8988T (cell line): ENCODE measurements around the gene MGP.

Experiments used
- DNase-seq: peaks from one replicate; pipeline ENCODE4 v3.0.0; 2011

The MGP gene

DNA sequence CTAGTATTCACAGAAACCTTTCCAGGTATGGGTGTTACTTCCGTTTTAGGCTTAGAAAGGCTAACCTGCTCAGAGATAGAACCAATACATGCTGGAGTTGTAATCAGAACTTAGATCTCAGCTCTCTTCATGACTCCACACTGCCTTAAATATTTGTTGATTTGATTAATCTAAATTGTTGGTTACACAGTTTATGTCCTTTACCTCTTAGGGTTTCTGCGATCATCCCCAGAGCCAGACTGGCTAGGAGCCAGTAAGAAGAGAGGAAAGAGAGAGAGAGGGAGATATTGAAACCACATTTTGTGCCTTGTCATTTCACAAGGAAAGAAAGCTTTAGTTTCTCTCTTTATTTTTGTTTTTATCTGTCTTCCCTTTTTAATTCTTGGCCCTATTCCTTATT, 16.8 kb upstream of the MGP start:
- DNase-seq: no peak

DNA sequence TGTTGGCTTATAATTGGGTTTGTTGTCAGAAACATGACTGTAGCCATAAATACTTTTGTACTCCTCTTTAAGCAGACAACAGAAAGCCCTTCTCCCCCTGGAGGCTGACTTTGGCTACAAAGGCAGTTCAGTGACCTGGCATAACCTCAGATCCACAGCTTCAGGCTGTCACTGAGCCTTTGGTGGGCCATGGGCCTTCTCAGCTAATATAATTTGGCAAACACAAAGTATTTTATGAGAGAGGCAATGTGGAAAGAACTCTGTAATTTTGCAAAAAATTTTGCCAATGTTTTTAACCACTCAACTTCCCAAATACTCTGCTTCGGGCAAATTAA, 15.5 kb upstream of the MGP start:
- no peak for DNase-seq

DNA sequence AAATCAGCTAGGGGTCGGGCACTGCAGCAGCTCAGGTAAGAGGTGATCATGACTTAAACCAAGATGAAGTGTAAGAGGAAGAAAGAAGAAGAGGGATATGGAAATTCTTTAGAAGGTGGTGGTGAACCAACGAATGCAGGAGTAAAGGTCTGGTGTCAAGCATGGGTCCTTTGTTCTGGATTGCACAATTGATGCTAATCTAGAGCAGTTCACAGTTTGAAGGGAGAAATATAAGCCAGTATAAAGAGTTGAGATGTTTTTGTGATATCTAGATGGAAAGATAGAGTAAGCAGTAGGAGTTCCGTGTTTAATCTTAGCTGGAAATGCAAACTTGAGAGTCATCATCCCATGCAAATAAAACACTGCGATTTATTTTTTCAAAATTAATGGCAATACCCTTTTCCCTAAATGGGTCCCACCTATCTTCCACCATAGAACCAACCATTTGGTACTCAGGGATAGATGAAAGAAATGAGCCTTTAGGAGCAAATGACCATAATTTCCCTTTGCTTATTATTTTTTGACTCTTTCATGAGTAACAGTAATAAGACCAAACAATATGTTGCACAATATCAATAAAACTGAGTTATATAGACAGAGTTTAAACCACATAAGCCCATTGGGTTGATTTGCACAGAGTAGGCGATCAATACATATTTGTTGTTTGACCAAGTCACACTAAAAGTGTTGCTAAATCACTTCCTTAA, 15.0 kb upstream of the MGP start:
- no peak for DNase-seq

DNA sequence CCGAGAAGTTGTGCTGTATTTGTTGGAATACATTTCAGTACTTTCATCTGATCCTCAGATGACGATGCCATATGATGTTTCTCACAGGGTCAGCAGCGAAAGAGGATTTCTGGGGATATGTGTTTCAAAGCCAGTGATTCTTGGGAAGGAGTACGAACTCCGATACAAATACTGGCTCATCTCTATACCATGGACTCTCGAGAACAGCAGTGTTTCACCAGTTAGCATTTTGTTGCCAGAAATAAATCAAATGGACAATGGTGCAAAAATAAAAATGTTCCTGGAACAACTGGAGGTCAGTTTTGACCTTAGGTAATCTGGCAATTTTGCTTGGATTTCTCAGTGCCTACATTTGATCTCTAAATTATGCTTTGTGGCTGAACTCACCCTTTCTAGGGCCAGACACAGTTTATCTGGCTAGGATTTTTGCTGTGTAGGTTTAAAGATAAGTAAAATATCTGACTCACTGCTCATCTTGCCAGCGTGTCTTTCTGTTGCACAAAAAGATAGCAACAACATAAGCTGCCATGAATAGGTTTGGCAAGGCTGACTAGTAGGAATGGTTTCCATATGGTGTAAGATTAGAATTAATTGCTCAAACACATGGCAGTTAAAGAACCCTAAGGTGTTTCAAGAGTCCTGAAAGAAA, 11.0 kb upstream of the MGP start:
- DNase-seq: no peak

DNA sequence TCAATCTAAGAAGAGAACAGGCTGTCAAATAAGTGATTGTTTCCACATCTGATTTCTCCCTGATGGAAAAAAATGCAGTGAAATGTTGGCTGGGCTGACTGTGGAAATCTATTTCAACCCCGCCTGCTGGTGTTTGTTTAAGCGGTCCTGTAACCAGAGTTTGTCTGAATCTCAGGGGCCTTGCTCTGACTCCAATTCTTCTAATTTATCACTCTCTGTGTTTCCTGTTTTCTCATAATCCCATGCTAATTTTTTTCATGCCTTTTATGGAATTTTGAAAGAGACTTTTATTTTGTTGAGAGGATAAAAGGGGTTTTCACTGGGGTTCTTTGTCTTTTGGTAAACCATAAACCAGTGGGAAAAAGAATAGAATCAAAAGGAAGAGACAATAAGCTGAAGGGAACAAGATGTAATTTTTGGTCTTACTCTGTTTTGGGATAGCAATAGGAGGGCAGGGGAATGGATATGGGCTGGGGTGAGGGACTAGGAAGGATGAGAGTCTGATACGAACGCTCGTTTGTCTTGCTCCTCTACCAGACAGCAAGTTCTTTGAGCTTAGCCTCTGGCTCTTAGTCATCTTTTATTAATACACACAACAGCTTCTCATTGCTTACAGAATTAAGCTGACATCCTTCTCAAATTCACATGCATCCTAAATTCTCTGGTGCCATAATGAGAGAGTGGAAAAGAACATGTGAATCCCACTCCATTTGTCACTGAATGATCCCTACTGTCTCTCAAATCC, 8.0 kb upstream of the MGP start:
- no peak for DNase-seq

DNA sequence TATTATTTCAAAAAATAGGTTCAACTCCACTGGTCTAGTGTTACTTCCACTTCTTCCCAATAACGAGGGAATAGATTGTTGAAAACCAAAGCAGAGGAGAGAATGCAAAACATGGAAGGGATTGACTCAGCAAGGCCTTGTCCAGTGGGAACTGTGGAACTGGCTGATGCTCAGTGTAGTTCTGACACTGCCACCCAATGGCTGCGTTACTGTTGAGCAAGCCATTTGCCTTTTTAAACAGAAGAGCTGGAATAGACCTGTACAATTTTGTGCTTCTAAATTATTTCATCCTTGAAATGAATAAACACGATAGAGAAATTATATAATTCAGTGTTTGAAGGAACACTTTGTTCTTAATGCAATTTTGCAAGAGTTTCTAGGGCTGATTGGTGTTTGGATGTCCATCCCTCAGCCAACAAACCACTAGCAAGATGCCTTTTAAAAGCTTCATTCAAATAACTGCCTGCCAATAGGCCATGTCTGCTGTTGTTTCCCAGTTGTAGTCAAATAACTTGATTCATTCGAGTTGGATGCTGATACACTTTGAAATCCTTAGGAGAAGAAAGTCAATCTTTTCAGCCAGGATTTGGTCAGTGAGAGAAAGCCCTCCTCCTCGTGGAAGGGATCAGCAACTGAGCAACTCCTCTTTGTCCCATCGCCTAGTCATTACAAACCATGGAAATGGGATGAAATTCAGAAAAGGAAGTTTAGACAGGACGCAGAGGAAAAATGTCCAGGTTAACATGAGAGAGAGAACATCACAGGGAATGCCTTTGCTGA, 7.3 kb upstream of the MGP start:
- DNase-seq: no peak

DNA sequence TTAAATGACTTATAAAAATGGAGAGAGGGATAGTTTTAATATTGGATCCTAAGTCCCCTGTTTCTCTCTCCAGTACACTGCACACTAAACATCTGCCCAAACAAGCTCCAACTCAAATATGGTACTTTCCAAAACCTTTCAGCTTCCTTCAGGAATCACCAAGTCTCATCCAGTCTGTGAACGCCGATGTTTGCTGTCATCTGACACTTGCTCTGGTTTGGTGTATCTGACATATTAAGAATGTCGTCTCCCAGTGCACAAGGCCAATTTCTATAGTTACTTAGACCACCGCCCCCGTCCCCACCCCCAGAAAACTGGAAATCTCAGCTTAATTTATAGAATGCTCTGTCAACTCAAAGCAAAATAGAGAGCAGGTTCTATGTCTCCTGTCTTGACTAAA, 5.0 kb upstream of the MGP start:
- no peak for DNase-seq

DNA sequence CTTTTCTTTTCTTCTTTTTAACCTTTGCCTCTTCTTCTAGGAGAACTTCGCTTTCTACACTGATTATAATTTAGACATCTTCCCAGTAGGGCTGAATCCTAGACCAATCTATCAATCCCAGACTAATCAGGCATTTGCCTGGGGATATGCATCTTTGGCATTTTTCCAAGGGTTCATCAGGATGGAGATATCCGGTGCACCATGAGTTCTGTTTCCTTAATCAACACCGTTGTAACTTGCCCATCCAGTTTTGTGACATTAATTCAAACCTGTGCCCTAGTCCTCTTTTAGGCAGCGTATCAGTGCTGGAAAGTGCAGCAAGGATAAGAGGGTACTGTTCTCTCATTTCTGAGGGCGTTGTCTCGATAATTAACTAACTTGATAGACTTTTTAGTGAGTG, 617 bp upstream of the MGP start:
- no peak for DNase-seq

DNA sequence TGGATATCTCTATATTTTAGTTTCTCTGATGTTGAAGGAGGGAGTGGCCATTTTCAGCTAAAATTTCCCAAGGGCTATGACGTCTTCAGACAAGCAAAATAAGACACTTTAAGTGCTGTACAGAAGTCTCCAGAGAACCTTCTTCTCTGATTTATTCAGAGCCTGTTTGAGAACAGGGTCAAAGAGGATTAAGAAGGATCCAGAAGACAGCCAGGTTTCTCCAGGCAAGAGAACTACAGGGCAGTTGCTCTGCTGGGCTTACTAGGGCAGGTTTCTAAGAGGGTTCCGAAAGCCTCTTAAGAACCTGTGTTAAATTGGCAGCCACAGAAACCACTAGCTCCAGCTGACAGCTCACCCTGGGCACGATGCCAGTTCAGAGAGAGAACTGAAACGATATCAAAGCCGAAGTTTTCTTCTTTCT, 1.2 kb downstream of the MGP start:
- no peak for DNase-seq

DNA sequence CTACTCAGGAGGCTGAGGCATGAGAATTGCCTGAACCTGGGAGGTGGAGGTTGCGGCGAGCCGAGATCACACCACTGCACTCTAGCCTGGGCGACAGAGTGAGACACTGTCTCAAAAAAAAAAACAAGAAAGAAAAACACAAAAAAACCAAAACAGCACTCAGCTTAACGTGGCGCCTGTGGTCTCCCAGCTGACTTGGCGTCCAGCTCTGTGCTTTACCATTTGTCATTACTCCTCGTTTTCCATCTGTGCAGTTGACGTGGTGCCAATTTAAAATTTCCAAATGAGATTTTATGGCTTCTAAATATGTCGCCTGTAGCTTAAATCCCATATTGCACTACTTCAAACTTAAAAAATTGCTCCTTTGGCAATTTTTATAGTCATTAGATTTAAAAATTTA, 2.0 kb downstream of the MGP start:
- DNase-seq: no peak

DNA sequence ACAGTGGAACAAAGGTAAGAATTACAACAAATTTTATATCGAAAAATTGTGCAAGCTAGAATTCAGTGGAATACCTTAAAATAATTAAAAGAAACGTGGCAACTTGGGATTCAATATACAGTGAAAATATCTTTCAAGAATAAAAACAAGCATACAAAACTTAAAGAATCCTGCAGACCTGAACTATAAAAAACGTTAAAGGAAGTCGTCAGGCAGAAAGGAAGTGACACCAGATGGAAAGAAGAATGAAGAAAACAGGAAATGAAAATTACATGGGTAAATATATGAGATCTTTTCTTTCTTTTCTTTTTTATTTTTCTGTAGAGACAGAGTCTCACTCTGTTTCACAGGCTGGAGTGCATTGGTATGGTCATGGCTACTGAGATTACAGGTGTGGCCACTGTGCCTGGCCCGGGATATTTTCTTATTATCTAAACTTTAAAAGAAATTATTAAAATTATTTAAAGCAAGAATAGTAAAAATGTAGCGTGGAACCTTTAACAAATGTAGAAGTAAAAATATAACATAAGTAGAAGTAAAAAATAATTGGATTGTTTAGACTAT, 4.7 kb downstream of the MGP start:
- no peak for DNase-seq

DNA sequence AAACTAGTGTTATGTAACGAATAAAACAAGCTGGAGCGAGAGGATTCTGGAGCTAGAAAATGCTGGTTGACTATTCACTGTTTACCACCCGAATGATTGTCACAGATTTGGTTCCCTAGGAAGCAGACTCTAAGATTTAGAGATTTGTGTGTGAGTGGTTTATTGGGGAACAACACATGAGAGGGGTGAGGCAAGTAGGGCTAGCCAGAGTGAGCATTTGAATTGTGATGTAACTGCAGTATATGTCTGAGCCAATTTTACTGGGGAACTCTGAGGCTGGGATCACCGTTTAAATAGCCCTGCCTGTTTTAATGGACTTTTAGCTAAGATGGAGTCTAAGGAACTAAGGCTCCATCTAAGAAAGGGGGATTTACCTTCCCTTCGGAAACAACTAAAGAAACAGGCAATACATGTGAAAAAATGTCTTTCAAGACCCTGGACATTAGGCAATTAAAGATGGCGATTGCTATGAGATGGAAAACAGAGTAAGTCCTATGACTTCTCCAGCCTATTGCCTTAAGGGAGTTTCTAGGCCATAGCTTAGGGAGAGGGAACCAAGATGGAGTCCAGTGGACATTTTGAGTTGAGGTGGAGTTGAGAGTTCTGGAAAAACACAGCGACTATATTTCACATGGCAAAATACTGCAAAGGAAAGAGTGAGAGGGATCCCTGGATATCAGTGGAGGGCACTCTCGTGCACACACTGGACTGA, 6.3 kb downstream of the MGP start:
- DNase-seq: no peak

DNA sequence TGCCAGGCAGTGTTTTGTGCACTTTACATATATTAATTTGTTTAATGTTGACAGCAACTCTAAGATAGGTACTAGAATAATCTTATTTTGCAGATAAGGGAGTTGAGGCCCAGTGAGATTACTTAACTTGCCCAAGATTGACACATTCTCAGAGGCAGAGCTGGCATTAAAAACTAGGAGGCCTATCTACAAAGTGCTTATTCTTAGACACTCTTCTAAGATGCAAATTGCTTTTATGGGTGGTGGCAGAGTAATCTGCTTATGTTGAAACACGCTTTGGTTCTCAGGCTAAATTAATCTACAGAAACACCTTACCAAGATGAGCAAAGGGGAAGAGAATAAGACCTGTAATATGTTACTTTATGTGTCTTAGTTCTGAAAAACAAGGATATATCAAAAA, 7.2 kb downstream of the MGP start:
- DNase-seq: no peak

DNA sequence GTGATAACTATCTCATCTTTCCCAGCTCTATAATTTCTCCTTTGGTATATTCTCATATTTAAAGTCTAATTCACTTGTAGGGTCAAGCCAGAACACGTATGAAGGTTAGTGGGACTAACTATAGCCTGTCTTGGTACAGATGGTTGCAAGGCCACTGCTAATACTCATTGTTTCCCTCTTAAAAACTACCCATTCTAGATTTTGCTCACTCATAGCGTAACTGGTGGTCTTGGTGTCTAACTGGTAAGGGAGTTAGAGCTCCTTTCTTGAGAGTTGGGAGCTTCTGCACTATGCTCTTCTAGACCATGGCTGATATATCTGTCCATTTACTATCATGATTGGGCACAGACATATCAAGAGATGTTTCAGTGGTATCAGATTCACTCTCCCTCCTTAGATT, 8.8 kb downstream of the MGP start:
- no peak for DNase-seq

DNA sequence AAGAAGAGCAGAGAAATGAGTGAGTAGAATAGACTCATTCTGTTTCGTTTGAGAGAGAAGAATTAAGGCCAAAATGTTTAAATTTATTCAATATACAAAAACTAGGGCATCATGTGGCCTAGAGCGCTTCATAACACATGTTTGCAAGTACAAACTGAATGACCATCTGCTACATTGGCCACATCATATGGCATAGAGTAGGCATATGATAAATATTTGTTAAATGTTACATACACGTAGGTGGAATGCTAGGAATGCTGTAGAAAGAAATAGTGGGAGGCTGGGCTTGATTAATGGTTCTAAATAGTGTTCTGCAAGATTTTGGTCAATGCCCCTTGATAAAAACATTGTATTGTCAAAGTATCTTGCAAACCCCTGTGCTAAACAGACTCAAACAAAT, 10.8 kb downstream of the MGP start:
- no peak for DNase-seq

DNA sequence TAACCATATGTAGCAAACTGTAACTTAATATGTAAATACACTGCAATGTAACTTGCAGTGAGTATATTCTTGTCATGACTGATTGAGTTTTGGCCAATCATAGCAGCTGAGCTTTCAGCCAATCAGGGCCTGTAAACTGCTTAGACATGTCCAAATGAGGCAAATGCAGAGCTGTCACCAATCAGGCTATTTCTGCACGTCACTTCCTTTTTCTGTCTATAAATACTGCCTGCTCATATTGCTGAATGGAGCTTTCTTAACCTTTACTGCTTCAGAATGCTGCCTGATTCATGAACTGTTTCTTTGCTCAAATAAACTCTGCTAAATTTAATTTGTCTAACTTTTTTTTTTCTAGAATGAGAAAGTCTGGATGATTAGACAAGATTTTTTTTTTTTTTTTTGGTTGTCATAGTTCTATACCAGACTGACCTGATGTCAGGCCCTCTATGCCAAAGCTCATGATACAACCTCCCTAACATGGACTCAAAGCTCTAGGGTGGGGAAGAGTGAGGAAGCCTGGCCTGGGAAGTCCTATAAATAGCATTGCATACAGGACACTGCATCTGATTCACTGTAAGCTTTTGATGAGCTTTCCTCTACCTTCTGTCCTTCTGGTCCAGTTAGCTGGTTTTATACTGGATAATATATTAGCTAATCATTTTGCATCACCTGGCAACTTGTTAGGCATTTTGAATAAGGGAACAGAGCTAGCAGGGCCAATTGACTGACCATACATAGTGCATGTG, 12.0 kb downstream of the MGP start:
- DNase-seq: no peak

DNA sequence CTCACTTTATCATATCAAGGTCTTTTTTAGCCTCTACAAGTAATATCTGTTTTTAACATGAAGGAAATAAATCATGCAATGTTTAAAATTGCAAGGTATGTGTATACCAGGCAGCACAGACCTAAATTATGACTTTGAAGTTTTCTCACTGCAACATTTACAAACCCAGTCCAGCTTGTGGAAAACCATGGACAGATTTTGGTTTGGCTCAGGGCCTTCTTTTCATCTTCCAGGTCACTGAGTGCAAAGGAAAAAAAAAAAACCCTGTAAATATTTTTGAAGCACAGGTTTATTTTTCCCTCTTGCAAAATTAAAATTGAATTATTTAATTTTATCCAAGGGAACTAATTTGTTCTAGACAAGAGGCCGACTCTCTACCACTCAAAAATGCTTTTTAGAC, 13.8 kb downstream of the MGP start:
- DNase-seq: no peak

DNA sequence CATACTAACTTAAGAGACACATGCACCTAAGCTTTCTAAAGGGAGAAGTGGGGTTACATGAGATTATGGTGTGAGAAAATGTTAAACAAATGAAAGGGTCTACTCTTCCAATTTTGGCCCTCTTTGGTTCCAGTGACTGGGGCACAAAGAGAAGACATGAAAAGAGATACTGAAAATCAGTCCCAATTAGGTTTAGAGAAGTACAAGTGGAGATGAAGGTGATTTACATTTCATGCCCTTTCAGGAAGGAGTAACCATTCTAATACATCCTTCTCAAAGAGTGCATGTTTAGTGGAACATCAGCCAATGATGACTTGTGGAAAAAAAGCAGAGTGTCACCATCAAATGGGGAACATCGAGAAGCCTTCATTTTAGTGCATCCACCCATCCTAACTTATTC, 14.4 kb downstream of the MGP start:
- no peak for DNase-seq

DNA sequence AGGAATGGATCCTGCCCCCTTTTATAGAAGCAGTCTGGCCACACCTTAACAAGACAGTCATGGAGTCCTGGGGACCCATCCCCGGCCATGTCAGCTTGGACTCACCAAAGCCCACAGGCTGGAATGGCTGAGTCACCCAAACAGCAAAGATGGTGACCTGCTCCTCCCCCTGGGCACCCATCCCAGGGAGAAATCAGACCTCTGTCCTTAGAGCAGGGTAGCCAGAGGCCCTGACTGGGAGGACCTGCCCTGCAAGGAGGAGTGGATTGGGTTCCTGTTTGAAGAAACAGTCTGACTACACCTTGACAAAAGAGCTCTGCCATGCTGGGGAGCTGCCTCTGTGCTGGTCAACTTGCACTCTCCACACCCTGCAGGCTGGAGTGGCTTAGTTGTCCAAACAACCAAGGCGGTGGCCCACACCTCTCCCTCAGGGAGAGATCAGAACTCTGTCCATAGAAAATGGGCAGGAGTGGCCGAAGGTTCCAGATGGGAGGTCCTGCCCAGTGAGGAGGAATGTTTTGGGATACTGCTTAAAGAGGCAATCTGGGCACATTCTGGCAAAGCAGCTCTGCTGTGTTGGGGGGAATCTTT, 16.6 kb downstream of the MGP start:
- DNase-seq: no peak

DNA sequence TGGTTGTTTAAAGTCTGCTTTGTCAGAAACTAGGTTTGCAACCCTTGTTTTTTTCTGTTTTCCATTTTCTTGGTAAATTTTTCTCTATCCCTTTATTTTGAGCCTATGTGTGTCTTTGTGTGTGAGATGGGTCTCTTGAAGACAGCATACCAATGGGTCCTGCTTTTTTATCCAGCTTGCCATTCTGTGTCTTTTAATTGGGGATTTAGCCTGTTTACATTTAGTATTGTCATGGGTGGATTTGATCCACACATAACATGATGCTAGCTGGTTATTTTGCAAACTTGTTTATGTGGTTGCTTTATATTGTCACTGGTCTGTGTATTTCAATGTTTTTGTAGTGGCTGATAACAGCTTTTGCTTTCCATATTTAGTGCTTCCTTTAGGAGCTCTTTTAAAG, 25.2 kb downstream of the MGP start:
- no peak for DNase-seq

DNA sequence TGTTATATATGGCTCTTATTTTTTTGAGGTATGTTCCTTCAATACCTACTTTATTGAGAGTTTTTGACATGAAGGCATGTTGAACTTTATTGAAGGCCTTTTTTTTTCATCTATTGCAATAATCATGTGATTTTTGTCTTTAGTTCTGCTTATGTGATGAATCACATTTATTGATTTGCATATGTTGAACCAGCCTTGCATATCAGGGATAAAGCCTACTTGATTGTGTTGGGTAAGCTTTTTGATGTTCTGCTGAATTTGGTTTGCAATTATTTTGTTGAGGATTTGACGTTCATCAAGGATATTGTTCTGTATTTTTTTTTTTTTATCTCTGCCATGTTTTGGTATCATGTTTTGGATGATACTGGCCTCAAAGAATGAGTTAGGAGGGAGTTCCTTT, 27.1 kb downstream of the MGP start:
- no peak for DNase-seq
